HepG2 (cell line): ENCODE data around the gene MMP24OS. TPM values are rescaled to one million over a fixed set of nuclear protein-coding genes. Genes with fewer than 3 reads are reported as not detected.

Source experiments
- HOXA3 ChIP-seq: sonication (generic); formaldehyde crosslinking; IDR thresholded peaks from 2 replicates; pipeline ENCODE4 v1.5.0; 2020; ENCODE audit warnings: missing genetic modification reagents
- KDM6A ChIP-seq: IDR thresholded peaks from 2 replicates; pipeline ENCODE4 v1.6.1; 2016; ENCODE audit warnings: low read depth
- LCORL ChIP-seq, 2 experiments: fragments of 450-650 bp in 1 of 2; sonication (generic) in 1 of 2; formaldehyde crosslinking in 1 of 2; IDR thresholded peaks; 2 replicates each; pipeline versions ENCODE4 v1.5.0 to v1.6.1; 2017 to 2020; ENCODE audit warnings: antibody characterized with exemption in 1 of 2, missing genetic modification reagents in 1 of 2
- MAF1 ChIP-seq: sonication (generic); formaldehyde crosslinking; IDR thresholded peaks from 2 replicates; pipeline ENCODE4 v1.5.0; 2020; ENCODE audit warnings: missing genetic modification reagents, borderline replicate concordance
- RXRB ChIP-seq: IDR thresholded peaks from 2 replicates; pipeline ENCODE4 v1.6.1; 2016; ENCODE audit warnings: borderline replicate concordance, missing genetic modification reagents, missing compliant biosample characterization
- TBL1XR1 ChIP-seq: fragments of 150-350 bp; IDR thresholded peaks from 2 replicates; pipeline ENCODE4 v1.6.1; 2014; ENCODE audit warnings: borderline replicate concordance, low read length; ENCODE audit not compliant: partially characterized antibody
- THAP11 ChIP-seq: IDR thresholded peaks from 2 replicates; pipeline ENCODE4 v1.6.1; 2016; ENCODE audit warnings: missing biosample characterization, missing genetic modification reagents
- WIZ ChIP-seq: sonication (generic); formaldehyde crosslinking; IDR thresholded peaks from 2 replicates; pipeline ENCODE4 v1.5.1; 2020; ENCODE audit warnings: mild to moderate bottlenecking, missing genetic modification reagents
- ZNF101 ChIP-seq: sonication (generic); formaldehyde crosslinking; IDR thresholded peaks from 2 replicates; pipeline ENCODE4 v1.4.0; 2020; ENCODE audit warnings: mild to moderate bottlenecking, low read depth, missing genetic modification reagents, borderline replicate concordance
- ZNF547 ChIP-seq: sonication (generic); formaldehyde crosslinking; IDR thresholded peaks from 2 replicates; pipeline ENCODE4 v1.5.1; 2020; ENCODE audit warnings: mild to moderate bottlenecking, missing genetic modification reagents
- ZNF577 ChIP-seq: sonication (generic); formaldehyde crosslinking; IDR thresholded peaks from 2 replicates; pipeline ENCODE4 v1.4.0; 2020; ENCODE audit warnings: mild to moderate bottlenecking, low read depth, missing genetic modification reagents, borderline replicate concordance
- ZNF776 ChIP-seq: sonication (generic); formaldehyde crosslinking; IDR thresholded peaks from 2 replicates; pipeline ENCODE4 v1.4.0; 2020; ENCODE audit warnings: mild to moderate bottlenecking, missing genetic modification reagents
- ZNF879 ChIP-seq: sonication (generic); formaldehyde crosslinking; IDR thresholded peaks from 2 replicates; pipeline ENCODE4 v1.8.1; 2023; ENCODE audit warnings: missing genetic modification reagents
- polyA plus RNA-seq, 8 experiments: library from polyadenylated mRNA; depleted of rRNA in 3 of 8; stranded (reverse) in 7 of 8; unstranded in 1 of 8; fragments of >200 nt; fragmentation: Illumina TruSeq in 4 of 8; extraction: Trizol in 4 of 8; gene quantifications; 2 replicates each; pipeline versions ENCODE4 v1.2.1 to v1.2.3, GENCODE V29; 2011 to 2016; ENCODE audit warnings: low read depth in 4 of 8, missing spikeins in 1 of 8, mixed read lengths in 1 of 8; ENCODE audit not compliant: insufficient read depth in 1 of 8
- total RNA-seq, 5 experiments: library from RNA; depleted of rRNA; stranded (reverse); fragments of >200 nt; fragmentation: Illumina TruSeq; extraction: Trizol; gene quantifications; 2 replicates each; pipeline ENCODE4 v1.2.3, GENCODE V29; 2016; ENCODE audit warnings: low read depth in 1 of 5
- TF ChIP-seq, protein P1 (sequence below): sonication (generic); formaldehyde crosslinking; IDR thresholded peaks from 2 replicates; pipeline ENCODE4 v1.8.0; 2022; ENCODE audit warnings: mild to moderate bottlenecking, missing genetic modification reagents, borderline replicate concordance
- TF ChIP-seq, protein P2 (sequence below): sonication (generic); formaldehyde crosslinking; IDR thresholded peaks from 2 replicates; pipeline ENCODE4 v1.4.0; 2020; ENCODE audit warnings: missing genetic modification reagents
- TF ChIP-seq, protein P3 (sequence below): sonication (generic); formaldehyde crosslinking; IDR thresholded peaks from 2 replicates; pipeline ENCODE4 v1.4.0; 2020; ENCODE audit warnings: mild to moderate bottlenecking, missing genetic modification reagents
- TF ChIP-seq, protein P4 (sequence below): sonication (generic); formaldehyde crosslinking; IDR thresholded peaks from 2 replicates; pipeline ENCODE4 v1.8.0; 2022; ENCODE audit warnings: missing genetic modification reagents, low read depth, mild to moderate bottlenecking, borderline replicate concordance
- TF ChIP-seq, protein P5 (sequence below): sonication (generic); formaldehyde crosslinking; IDR thresholded peaks from 2 replicates; pipeline ENCODE4 v1.8.1; 2023; ENCODE audit warnings: mild to moderate bottlenecking, missing genetic modification reagents
- TF ChIP-seq, protein P6 (sequence below): sonication (generic); IDR thresholded peaks from 2 replicates; pipeline ENCODE4 v1.6.1; 2016; ENCODE audit warnings: low read depth, borderline replicate concordance
- TF ChIP-seq, protein P7 (sequence below): IDR thresholded peaks from 2 replicates; pipeline ENCODE4 v1.6.1; 2016; ENCODE audit warnings: low read depth

MMP24OS gene
- total and polyA plus RNA-seq, 2 of the 13 experiments (the other 11 are each of a cell fraction or from before 2014, with no cell fraction given), result 6.0 to 8.5 TPM

DNA sequence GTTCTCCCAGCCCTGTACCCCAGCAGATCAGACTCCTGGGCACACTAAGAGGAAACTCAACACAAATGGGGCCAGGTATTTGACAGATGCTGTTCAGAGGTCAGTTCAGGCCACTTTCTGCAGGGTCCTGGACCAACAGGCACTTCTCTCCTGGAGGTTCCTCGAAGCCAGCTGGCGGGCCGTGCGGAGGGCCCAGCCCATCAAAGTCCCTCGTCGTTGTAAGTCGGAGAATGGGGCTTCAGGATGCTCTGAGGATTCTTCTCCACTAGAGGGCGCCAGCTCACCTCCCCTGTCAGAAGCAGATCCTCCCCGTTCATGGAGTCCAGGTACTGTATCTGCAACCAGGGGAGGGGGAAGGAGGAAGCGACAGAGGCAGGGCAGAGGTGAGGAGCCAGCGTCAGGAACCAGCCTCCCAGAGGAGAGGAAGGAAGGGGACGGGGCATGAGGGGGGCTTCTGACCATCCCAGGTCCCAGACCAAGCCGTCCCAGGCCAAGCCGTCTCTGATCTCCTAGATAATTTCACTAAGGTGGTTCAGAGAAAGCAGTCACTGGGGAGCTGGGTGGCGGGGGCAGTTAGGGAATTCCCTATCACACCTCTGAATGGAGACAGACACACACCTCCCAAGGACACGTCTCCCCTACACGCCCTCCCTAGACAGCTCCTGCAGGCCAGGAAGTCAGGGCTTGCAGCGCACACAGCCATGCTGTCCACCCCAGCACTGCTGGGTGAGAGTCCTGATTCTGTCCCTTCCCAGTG lies 26.0 kb upstream of the MMP24OS start (continued):
- TF ChIP-seq, protein P1, sequence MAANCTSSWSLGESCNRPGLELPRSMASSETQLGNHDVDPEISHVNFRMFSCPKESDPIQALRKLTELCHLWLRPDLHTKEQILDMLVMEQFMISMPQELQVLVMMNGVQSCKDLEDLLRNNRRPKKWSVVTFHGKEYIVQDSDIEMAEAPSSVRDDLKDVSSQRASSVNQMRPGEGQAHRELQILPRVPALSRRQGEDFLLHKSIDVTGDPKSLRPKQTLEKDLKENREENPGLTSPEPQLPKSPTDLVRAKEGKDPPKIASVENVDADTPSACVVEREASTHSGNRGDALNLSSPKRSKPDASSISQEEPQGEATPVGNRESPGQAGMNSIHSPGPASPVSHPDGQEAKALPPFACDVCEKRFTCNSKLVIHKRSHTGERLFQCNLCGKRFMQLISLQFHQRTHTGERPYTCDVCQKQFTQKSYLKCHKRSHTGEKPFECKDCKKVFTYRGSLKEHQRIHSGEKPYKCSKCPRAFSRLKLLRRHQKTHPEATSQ (CRISPR knock-in tag), result no peak
- TF ChIP-seq ZNF776 (CRISPR knock-in tag) (no peak), WIZ (CRISPR knock-in tag) (no peak), RXRB (CRISPR knock-in tag) (peak; percentile 80; the same call in 1 of the 2 replicates), ZNF547 (CRISPR knock-in tag) (no peak), ZNF879 (no peak), ZNF577 (no peak), HOXA3 (CRISPR knock-in tag) (peak; percentile 60), LCORL (IDR thresholded peaks at IDR 0.05) (no peak), LCORL (CRISPR knock-in tag; IDR thresholded peaks at IDR 0.05) (peak; percentile 78), THAP11 (peak; percentile 64), ZNF101 (no peak), KDM6A (0 out of 2 replicates have a peak, but pooled peaks have one; percentile 12), TBL1XR1 (peak; percentile 38), MAF1 (CRISPR knock-in tag) (no peak)
- TF ChIP-seq, protein P2, sequence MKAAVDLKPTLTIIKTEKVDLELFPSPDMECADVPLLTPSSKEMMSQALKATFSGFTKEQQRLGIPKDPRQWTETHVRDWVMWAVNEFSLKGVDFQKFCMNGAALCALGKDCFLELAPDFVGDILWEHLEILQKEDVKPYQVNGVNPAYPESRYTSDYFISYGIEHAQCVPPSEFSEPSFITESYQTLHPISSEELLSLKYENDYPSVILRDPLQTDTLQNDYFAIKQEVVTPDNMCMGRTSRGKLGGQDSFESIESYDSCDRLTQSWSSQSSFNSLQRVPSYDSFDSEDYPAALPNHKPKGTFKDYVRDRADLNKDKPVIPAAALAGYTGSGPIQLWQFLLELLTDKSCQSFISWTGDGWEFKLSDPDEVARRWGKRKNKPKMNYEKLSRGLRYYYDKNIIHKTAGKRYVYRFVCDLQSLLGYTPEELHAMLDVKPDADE (CRISPR knock-in tag), result no peak
- TF ChIP-seq, protein P3, sequence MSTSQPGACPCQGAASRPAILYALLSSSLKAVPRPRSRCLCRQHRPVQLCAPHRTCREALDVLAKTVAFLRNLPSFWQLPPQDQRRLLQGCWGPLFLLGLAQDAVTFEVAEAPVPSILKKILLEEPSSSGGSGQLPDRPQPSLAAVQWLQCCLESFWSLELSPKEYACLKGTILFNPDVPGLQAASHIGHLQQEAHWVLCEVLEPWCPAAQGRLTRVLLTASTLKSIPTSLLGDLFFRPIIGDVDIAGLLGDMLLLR (CRISPR knock-in tag), result no peak
- TF ChIP-seq, protein P4, sequence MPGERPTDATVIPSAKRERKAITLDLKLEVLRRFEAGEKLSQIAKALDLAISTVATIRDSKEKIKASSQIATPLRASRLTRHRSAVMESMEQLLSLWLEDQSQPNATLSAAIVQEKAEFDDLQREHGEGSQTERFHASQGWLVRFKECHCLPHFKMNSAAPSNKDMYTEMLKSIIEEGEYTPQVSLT (CRISPR knock-in tag), result no peak
- TF ChIP-seq, protein P5, sequence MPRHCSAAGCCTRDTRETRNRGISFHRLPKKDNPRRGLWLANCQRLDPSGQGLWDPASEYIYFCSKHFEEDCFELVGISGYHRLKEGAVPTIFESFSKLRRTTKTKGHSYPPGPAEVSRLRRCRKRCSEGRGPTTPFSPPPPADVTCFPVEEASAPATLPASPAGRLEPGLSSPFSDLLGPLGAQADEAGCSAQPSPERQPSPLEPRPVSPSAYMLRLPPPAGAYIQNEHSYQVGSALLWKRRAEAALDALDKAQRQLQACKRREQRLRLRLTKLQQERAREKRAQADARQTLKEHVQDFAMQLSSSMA (CRISPR knock-in tag), result peak; percentile 78; the same call in 1 of the 2 replicates
- TF ChIP-seq, protein P6, sequence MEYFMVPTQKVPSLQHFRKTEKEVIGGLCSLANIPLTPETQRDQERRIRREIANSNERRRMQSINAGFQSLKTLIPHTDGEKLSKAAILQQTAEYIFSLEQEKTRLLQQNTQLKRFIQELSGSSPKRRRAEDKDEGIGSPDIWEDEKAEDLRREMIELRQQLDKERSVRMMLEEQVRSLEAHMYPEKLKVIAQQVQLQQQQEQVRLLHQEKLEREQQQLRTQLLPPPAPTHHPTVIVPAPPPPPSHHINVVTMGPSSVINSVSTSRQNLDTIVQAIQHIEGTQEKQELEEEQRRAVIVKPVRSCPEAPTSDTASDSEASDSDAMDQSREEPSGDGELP, result 0 out of 2 replicates have a peak, but pooled peaks have one; percentile 20
- TF ChIP-seq, protein P7, sequence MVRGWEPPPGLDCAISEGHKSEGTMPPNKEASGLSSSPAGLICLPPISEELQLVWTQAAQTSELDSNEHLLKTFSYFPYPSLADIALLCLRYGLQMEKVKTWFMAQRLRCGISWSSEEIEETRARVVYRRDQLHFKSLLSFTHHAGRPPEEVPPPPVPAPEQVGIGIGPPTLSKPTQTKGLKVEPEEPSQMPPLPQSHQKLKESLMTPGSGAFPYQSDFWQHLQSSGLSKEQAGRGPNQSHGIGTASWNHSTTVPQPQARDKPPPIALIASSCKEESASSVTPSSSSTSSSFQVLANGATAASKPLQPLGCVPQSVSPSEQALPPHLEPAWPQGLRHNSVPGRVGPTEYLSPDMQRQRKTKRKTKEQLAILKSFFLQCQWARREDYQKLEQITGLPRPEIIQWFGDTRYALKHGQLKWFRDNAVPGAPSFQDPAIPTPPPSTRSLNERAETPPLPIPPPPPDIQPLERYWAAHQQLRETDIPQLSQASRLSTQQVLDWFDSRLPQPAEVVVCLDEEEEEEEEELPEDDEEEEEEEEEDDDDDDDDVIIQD, result peak; percentile 73; the same call in 1 of the 2 replicates
